ENCODE data around the gene HPS3. TPM values are rescaled to one million over a fixed set of nuclear protein-coding genes. Genes with fewer than 3 reads are reported as not detected.

Gene HPS3
- polyA plus RNA-seq, 3 donors, result 27.1 to 37.8 (median 34.3) TPM

DNA sequence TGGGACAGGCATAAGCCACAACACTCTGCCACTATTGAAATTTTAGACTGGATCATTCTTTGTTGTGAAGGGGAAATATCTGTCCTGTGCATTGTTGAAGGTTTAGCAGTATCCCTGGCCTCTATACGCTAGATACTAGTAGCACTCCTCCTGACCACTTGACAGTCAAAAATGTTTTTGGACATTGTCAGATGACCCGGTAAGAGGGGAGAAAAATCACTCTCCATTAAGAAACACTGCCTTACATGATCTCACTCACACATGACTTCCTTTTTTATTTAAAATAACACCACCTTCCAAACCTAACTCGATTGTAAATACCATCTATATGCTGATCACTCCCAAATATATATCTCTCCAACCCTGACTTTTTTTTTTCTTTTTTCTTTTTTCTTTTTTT, 27.8 kb upstream of the HPS3 start:
- no peak for DNase-seq (ENCODE audit: extremely low read depth in 1 of 11, low read depth in 9 of 11, low spot score in 4 of 11)

DNA sequence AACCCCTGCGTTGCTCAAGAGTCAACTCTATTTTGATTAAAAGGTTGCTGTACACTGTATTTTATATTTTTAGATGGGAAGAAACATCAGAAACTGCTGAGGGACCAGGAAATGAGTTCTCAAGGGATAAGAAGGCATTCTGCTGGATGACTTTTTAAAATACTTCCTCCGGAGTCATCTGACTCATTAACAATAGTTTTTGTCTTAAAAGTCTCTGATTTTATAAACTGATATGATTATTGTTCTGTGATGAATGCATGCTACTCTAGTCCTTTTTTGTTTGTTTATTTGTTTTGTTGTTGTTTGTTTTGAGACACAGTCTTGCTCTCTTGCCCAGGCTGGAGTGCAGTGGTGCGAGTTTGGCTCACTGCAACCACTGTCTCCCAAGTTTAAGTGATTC, 25.0 kb upstream of the HPS3 start:
- DNase-seq (ENCODE audit: extremely low read depth in 1 of 11, low read depth in 9 of 11, low spot score in 4 of 11), result no peak

DNA sequence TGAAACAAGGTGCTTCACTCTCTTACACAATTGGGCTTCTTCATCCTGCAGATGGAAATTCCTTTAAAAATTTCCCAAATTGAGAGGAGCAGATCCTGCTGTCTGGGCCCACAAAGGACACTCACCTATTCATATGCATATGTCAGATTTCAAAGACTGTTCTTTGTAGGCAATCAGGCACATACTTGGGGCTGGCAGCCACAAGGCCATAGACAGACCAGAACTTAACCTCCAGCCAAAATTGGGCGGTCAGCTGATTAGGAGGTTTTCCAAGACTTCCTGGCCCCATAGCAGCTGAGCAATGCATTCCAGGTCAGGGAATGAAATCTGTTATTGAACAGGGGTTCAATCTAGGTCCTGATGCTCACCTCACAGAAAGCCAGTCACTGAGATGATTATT, 15.0 kb upstream of the HPS3 start:
- no peak for DNase-seq (ENCODE audit: extremely low read depth in 1 of 11, low read depth in 9 of 11, low spot score in 4 of 11)

DNA sequence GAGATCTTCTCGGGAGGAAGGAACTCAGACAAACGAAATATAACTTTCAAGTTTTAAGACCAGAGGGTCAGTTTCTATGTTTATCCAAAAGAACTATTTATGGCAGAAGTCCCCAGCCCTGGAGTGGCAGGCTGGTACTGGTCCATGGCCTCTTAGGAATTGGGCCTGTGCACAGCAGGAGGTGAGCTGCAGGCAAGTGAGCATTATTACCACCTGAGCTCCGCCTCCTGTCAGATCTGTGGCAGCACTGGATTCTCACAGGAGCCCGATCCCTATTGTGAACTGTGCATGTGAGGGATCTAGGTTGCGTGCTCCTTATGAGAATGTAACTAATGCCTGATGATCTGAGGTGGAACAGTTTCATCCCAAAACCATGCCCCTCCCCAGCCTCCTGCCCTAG, 14.3 kb upstream of the HPS3 start:
- no peak for DNase-seq (ENCODE audit: extremely low read depth in 1 of 11, low read depth in 9 of 11, low spot score in 4 of 11)

DNA sequence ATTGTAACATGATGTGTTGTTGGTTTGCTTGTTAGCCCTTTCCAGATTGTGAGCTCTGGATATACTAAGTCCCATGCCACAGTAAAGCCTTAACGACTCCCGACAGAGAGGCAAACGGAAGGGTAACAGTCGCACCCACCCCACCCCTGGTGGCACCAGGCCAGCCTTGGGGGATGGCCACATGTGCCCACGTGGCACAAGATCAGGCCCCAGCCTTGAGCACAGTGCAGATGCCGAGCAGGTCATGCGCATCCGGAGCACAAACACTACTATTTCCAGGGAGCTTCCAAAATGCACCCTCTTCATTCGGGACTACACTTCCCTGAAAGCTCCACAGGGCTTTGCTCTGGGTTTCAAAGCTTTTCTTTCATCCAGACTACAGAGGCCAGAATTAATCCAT, 10.7 kb upstream of the HPS3 start:
- DNase-seq (ENCODE audit: extremely low read depth in 1 of 11, low read depth in 9 of 11, low spot score in 4 of 11), result no peak

DNA sequence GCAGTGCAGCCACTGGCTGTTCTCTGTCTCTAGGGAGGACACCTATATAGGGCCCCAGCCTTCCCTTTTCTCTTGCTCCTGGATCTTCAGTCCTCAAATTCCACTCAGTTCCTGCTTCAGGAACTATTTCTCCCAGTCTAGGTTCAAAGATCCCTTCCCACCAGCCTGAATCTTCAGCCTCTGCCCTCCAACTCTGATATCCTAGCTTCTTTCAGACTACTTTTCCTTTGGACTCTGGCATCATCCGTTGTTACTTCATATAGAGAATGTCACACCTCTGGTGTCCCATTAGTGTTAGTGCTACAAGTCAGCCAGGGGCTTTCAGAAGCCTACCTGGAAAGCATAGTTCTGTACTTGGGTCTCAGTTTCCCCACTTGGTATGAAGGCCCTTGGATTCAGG, 10.0 kb upstream of the HPS3 start:
- DNase-seq (ENCODE audit: extremely low read depth in 1 of 11, low read depth in 9 of 11, low spot score in 4 of 11), result no peak

DNA sequence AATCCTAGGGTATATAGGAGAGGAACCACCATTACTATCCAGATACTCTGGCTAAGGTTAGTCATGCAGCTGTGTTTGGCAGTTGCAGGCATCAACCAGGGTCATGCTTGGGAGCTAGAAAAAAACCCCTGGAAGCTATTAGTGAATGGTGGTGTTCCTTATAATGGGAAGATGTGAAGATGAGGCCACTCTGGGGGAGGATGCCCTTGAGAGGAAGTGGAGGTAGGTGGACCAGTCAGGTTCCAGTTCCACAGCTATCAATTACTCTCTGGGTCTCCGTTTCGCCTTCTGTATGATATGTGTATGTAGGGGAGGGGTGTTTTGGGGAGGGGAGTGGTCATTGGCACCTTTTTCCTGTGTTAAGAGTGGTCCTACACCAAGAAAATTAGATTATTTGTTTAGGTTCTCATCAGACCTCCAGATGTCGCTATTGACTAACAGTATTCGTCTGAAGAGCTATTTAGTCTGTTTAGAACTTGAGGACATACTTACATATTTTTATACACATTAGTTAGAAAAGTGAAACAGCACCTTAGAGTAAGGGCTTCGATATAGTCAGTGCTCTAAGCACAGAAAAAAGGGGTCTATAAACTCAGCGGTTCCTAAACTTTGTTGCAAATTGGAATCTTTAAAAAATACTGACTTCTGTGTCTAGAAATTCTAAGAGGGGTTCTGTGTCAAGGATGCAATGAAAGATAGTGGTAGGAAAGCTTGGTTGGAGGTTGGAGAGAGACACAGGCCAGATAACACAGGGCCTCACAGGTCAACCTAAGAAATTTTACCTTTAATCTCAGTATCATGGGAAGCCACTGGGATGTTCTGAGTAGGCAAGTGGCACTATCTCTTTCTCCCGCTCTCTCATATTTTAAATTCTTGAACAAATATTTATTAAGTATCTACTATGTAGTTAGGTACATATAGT, 9.1 kb upstream of the HPS3 start:
- DNase-seq (ENCODE audit: extremely low read depth in 1 of 11, low read depth in 9 of 11, low spot score in 4 of 11), result peak in 8 of 11 donors; percentile 12 to 65 (median 48)

DNA sequence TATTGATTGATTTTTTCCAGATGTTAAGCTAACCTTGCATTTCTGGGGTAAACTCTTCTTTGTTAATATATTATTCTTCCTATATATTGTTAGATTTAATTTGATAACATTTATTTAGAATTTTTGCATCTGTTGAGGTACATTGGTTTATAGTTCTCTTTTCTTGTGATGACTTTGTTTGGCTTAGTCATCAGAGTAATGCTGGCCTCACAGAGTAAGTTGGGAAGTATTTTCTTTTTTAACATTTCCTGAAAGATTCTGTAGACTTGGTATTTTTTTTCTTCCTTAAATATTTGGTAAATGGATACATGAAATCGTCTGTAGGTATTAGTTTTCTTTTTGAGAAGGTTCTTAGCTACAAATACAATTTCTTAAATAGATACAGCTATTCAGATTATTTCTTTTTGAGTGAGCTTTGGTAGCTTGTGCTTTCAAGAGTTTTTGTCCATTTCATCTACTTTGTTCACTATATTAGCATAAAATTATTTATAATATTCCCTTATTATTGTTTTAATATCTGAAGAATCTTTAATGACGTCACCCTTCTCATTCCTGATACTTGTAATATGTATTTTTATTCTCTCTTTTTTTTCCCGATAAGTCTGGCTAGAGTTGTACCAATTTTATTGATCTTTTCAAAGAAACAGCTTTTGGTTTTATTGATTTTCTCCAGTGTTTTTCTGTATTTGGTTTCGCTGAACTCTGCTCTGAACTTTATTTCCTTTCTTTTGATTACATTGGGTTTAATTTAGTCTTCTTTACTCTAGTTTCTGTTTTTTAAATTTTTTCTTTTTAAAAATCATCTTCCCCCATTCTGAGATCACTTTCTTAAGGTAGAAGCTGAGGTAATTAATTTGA, 6.5 kb upstream of the HPS3 start:
- DNase-seq (ENCODE audit: extremely low read depth in 1 of 11, low read depth in 9 of 11, low spot score in 4 of 11), result no peak

DNA sequence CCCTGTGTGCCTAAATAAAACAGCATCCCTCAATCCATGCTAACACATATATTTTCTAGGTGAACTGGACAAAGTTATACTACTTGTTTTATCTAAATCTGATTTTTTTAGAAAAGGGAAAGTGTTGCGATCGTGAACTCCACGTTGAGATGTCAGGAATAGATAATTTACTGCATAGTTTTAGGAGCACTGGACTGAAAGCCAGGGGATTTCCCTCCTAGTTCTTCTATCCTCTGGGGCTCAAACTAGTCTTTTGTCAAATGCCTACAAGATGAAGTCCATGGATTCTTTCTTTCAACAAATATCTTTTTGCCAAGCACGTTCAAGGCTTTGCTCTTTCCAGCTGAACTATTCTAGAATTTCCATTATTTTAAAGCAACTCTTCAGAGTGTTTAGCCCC, 617 bp upstream of the HPS3 start:
- DNase-seq (ENCODE audit: extremely low read depth in 1 of 11, low read depth in 9 of 11, low spot score in 4 of 11), result peak in 1 of 11 donors; percentile 7

DNA sequence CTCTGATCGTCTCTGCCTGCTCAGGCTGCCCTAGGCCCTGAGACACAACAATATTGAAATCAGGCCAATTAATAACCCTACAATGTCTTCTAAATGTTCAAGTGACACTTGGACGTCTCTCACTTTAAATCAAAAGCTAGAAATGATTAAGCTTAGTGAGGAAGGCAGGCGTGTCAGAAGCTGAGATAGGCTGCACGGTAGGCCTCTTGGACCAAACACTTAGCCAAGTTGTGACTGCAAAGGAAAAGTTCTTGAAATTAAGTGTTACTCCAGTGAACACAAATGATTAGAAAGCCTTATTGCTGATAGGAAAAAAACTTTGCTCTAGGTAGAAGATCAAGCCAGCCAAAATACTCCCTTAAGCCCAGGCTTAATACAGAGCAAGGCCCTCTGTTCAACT, 2.2 kb downstream of the HPS3 start:
- no peak for DNase-seq (ENCODE audit: extremely low read depth in 1 of 11, low read depth in 9 of 11, low spot score in 4 of 11)

DNA sequence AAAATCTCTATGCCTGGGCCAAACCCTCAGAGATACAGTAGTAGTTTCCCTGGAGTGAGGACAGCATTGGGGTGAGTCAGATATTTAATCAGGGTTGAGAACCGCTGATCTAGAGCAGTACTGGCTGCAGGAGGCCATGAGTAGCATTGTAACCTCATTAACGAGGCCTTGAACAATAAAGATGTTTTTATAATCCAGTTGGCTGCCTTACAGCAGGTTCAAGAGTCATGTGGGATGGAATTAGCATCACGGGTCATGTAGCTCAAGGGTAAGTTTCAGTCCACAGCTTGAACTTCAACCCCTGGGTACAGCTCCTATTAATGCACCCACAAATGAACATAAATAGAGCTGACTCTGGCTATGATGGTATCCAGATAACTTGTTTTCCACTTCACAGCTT, 5.1 kb downstream of the HPS3 start:
- peak in 4 of 11 donors; percentile 21 to 45 (median 24) for DNase-seq (ENCODE audit: extremely low read depth in 1 of 11, low read depth in 9 of 11, low spot score in 4 of 11)

DNA sequence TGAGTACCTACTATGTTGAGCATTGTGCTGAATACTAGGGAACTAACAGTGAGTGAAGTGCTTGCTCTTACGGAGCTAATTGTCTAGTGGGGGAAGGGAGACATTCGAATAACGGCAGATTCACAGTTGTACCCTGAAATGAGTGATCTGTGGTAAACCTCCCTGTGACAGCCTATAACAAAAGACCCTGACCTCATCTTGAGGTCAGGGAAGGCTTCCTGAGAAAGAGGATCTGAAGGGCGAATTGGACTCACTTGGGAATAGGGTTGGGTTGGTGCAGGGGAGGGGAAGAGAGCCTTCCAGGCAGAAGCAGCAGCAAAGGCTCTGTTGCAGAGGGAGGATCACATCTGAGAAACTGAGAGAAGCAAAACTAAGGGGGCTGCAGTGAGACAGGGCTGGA, 13.2 kb downstream of the HPS3 start:
- no peak for DNase-seq (ENCODE audit: extremely low read depth in 1 of 11, low read depth in 9 of 11, low spot score in 4 of 11)

DNA sequence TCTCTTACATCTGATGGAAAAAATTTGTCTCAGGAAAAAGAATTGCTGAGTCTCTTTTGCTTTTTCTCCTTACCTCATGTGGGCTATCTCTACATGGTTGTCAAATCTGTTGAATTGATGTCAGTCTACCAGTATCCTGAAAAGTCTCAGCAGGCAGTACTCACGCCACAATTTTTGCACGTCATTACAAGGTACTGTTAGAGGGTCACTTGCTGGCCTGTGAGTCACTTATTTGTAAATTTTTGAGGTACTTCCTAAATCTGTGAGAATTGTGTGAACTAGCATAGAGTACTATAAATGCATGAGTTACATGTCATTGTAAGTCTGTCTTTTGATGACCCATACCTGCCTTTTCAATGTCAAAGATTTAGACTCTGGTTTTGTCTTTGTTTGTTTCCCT, 15.9 kb downstream of the HPS3 start:
- no peak for DNase-seq (ENCODE audit: extremely low read depth in 1 of 11, low read depth in 9 of 11, low spot score in 4 of 11)

DNA sequence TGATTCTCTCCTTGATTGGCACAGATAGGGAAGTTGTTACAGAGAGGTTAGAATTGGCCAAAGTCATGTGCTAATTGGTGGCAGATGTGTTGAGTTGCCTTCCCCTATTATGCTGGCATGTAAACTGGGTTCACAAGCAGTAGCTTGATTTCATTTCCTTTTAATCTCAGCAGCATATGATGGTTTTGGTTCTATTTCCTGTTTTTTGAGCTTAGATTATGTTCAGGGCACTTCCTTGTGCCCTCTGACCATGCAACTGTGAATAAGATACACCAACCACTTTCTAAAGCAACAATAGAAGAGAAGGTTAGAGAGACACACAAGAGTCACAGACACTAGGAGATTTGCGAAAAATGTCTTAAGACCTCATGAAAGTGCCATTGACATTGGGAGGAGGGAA, 16.5 kb downstream of the HPS3 start:
- no peak for DNase-seq (ENCODE audit: extremely low read depth in 1 of 11, low read depth in 9 of 11, low spot score in 4 of 11)

DNA sequence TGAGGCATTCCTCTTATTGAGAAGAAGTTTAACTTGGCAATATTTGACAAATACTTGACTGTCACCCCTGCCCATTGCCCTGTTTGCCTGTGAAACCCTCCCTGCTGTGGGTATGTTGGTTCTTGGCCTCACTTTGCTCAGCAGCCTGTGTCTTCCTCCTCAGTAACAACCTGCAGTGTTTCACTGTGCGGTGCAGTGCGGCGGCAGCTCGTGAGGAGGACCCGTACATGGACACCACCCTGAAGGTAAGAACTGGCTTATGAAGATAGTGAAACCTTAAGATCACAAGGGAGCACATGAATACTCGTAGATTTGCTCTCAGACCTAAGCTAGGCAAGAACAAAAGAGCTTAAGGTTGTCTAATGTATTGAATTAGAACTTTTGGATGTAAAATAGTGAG, 21.0 kb downstream of the HPS3 start:
- DNase-seq (ENCODE audit: extremely low read depth in 1 of 11, low read depth in 9 of 11, low spot score in 4 of 11), result no peak

DNA sequence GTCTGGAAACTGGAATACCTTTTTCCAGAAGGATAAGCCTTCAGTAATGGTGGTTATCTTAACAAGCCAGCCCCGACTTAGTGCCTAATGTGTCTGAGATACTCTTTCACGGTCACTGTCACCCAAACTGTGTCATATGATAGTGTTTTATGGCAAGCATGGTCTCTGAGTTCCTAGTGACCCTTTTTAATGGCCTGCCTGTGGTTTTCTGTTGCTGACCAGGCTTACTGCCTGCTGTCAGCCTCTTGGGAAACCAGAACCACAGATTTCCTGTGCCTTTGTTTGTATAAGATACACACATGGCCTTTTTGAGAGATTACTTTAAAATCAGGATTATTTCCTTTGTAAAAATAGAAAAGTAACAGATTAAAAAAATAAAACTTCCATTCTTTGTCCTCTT, 22.4 kb downstream of the HPS3 start:
- peak in 4 of 11 donors; percentile 13 to 34 (median 25) for DNase-seq (ENCODE audit: extremely low read depth in 1 of 11, low read depth in 9 of 11, low spot score in 4 of 11)

DNA sequence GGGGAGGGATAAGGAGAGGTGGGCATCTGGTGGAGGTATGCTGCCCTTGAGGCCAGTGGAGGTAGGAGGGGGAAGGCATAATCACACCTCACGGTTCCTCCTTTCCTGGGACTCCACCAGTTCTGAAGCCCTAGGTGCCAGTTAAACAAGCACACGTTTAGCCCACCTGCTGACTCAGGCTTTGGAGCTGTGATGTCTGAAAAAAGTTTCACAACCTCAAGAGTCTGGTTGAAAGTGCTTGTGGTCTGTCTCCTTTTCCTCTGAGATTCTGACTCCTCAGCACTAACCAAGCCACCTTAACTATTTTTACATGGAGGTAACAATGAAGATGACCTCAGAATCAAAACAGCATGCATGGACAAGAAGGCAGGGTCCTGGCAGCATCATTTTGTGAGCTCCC, 23.0 kb downstream of the HPS3 start:
- no peak for DNase-seq (ENCODE audit: extremely low read depth in 1 of 11, low read depth in 9 of 11, low spot score in 4 of 11)

DNA sequence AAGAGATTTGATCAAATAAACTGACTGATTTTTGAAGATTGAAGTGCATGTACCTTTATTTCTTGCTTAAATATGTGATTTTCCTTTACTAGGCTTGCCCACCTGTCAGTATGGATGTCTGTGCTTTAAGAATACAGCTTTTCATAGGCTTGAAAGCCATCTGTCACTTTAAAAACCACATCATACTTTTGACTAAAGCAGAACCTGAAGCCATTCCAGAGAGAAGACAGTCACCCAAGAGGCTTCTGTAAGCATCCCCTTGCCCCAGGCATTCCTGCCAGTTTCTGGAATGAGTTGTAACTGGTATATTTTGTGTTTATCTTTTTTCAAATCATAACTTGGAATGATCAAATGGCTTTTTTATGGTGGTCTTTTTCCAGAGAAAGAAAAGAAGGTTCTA, 24.0 kb downstream of the HPS3 start:
- no peak for DNase-seq (ENCODE audit: extremely low read depth in 1 of 11, low read depth in 9 of 11, low spot score in 4 of 11)

DNA sequence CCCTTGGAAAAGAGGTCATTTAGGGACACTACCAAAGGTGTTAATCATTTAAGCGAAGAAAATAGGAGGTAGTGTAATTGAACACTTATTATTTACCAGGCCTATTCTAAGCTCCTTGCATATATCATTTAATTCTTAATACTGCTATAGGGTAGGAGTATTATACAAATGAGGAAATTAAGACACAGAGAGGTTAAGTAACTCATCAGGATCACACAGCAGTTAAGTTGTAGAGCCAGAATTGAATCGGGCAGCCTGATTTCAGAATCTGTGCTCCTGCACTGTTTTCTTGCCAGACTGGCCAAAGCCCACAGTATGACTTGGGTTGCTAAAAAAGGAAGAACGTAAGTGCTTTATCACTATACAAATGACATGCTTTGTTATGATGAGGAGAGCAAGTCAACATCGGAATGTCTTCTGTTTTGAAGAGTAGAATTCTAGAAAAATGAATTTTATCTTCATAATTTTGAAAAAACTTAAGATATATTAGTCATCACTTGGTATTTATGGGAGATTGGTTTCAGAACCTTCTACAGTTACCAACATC, 31.4 kb downstream of the HPS3 start:
- no peak for DNase-seq (ENCODE audit: extremely low read depth in 1 of 11, low read depth in 9 of 11, low spot score in 4 of 11)

DNA sequence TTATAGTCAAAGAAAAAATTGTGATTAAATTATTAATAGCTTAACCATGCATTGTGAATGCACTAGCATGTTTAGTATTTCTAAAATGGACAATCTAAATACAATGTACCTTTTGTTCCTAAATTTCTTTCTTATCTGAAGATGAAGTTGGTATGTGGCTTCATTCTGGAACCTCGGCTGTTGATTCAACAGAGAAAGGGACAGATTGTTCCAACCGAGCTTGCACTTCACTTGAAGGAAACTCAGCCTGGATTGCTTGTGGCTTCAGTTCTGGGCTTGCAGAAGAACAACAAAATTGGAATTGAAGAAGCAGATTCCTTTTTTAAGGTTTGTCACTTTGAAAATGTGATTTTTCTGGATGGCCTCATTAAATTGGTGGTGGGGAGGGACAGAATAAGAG, 32.6 kb downstream of the HPS3 start:
- no peak for DNase-seq (ENCODE audit: extremely low read depth in 1 of 11, low read depth in 9 of 11, low spot score in 4 of 11)

All from renal cortex interstitium (tissue), 11 donors.